H9 (cell line): ENCODE results near the gene TRAF3. TPM values are rescaled to one million over a fixed set of nuclear protein-coding genes. Genes with fewer than 3 reads are reported as not detected.

Experiments
- DNase-seq: peaks from one replicate; pipeline ENCODE4 v3.0.0-alpha.2; 2017
- H2AFZ ChIP-seq: one replicate; pipeline ENCODE4 v1.6.1; 2013; ENCODE audit warnings: mild to moderate bottlenecking, low read length, control low read depth, moderate library complexity
- H2AK5ac ChIP-seq: 2 replicates; pipeline ENCODE4 v1.6.1; 2013; ENCODE audit warnings: low read length, control low read depth, mixed read lengths; ENCODE audit not compliant: insufficient read length
- H2BK120ac ChIP-seq: one replicate; pipeline ENCODE4 v1.6.1; 2013; ENCODE audit warnings: low read depth, mild to moderate bottlenecking, low read length, control low read depth, inconsistent platforms; ENCODE audit not compliant: poor library complexity, severe bottlenecking
- H2BK12ac ChIP-seq: 2 replicates; pipeline ENCODE4 v1.6.1; 2013; ENCODE audit warnings: low read length, control low read depth, mixed read lengths, low read depth; ENCODE audit not compliant: insufficient read length
- H2BK15ac ChIP-seq: 2 replicates; pipeline ENCODE4 v1.6.1; 2013; ENCODE audit warnings: low read depth, low read length, control low read depth
- H2BK20ac ChIP-seq: one replicate; pipeline ENCODE4 v1.6.1; 2013; ENCODE audit warnings: low read depth, mild to moderate bottlenecking, low read length, control low read depth, inconsistent platforms; ENCODE audit not compliant: poor library complexity, severe bottlenecking
- H2BK5ac ChIP-seq: 2 replicates; pipeline ENCODE4 v1.6.1; 2013; ENCODE audit warnings: low read length, control low read depth, mixed read lengths; ENCODE audit not compliant: insufficient read length
- H3K14ac ChIP-seq: 2 replicates; pipeline ENCODE4 v1.6.1; 2013; ENCODE audit warnings: low read length, control low read depth; ENCODE audit not compliant: insufficient read depth
- H3K18ac ChIP-seq: 2 replicates; pipeline ENCODE4 v1.6.1; 2013; ENCODE audit warnings: low read depth, mild to moderate bottlenecking, mixed read lengths, low read length, control low read depth; ENCODE audit not compliant: insufficient read length
- H3K23ac ChIP-seq: 2 replicates; pipeline ENCODE4 v1.6.1; 2013; ENCODE audit warnings: low read length, control low read depth, mixed read lengths, low read depth; ENCODE audit not compliant: insufficient read length
- H3K23me2 ChIP-seq: 2 replicates; pipeline ENCODE4 v1.6.1; 2013; ENCODE audit warnings: low read depth, mild to moderate bottlenecking, mixed read lengths, low read length, control low read depth; ENCODE audit not compliant: insufficient read length, poor library complexity, severe bottlenecking
- H3K27ac ChIP-seq: 2 replicates; pipeline ENCODE4 v1.5.1; 2013; ENCODE audit warnings: low read length, control low read depth, mixed read lengths, low read depth; ENCODE audit not compliant: insufficient read length
- H3K27me3 ChIP-seq: 2 replicates; pipeline ENCODE4 v1.6.1; 2013; ENCODE audit warnings: low read length, control low read depth, inconsistent platforms; ENCODE audit not compliant: insufficient read depth
- H3K4ac ChIP-seq: 2 replicates; pipeline ENCODE4 v1.6.1; 2013; ENCODE audit warnings: low read depth, mild to moderate bottlenecking, control low read depth, inconsistent platforms, low read length, moderate library complexity
- H3K4me1 ChIP-seq: 2 replicates; pipeline ENCODE4 v1.6.1; 2013; ENCODE audit warnings: low read length, control low read depth, inconsistent platforms; ENCODE audit not compliant: insufficient read depth
- H3K4me2 ChIP-seq: 2 replicates; pipeline ENCODE4 v1.6.1; 2013; ENCODE audit warnings: low read length, control low read depth, mixed read lengths; ENCODE audit not compliant: insufficient read length, insufficient read depth
- H3K56ac ChIP-seq: 2 replicates; pipeline ENCODE4 v1.6.1; 2013; ENCODE audit warnings: low read depth, mild to moderate bottlenecking, mixed read lengths, low read length, control low read depth; ENCODE audit not compliant: insufficient read length
- H3K79me1 ChIP-seq: 2 replicates; pipeline ENCODE4 v1.6.1; 2013; ENCODE audit warnings: low read depth, mild to moderate bottlenecking, moderate library complexity, low read length, control low read depth, inconsistent platforms; ENCODE audit not compliant: insufficient read depth, poor library complexity, severe bottlenecking
- H3K79me2 ChIP-seq: 2 replicates; pipeline ENCODE4 v1.6.1; 2013; ENCODE audit warnings: low read length, control low read depth, inconsistent platforms; ENCODE audit not compliant: insufficient read depth
- H3K9ac ChIP-seq: 2 replicates; pipeline ENCODE4 v1.6.1; 2013; ENCODE audit warnings: low read length, control low read depth, mixed read lengths; ENCODE audit not compliant: insufficient read length; ENCODE audit errors: extremely low read depth
- H3K9me3 ChIP-seq: one replicate; pipeline ENCODE4 v1.6.1; 2013; ENCODE audit warnings: low read depth, low read length, inconsistent platforms; ENCODE audit not compliant: control insufficient read depth
- H3T11ph ChIP-seq: one replicate; pipeline ENCODE4 v1.6.1; 2013; ENCODE audit warnings: mild to moderate bottlenecking, low read length, control low read depth, inconsistent platforms
- H4K20me1 ChIP-seq: one replicate; pipeline ENCODE4 v1.6.1; 2013; ENCODE audit not compliant: control insufficient read depth, insufficient read length, insufficient read depth
- H4K5ac ChIP-seq: 2 replicates; pipeline ENCODE4 v1.6.1; 2013; ENCODE audit warnings: low read depth, mild to moderate bottlenecking, mixed read lengths, low read length, control low read depth; ENCODE audit not compliant: insufficient read length
- H4K8ac ChIP-seq: replicated peaks from 2 replicates; pipeline ENCODE4 v1.6.1; 2013; ENCODE audit warnings: low read length, control low read depth, mixed read lengths, low read depth; ENCODE audit not compliant: insufficient read length
- H4K91ac ChIP-seq: 2 replicates; pipeline ENCODE4 v1.6.1; 2013; ENCODE audit warnings: low read depth, mild to moderate bottlenecking, moderate library complexity, mixed read lengths, low read length, control low read depth; ENCODE audit not compliant: insufficient read length
- H3K27ac Mint-ChIP-seq, 3 experiments: 2 replicates in 2 of 3; 3 replicates in 1 of 3; pipeline ENCODE4 v1.8.0; 2020 to 2021; ENCODE audit warnings: mixed read lengths in 3 of 3, mild to moderate bottlenecking in 1 of 3, moderate library complexity in 1 of 3
- H3K27me3 Mint-ChIP-seq: 2 replicates; pipeline ENCODE4 v1.8.0; 2021; ENCODE audit warnings: low read depth, mild to moderate bottlenecking, moderate library complexity, mixed read lengths
- H3K36me3 Mint-ChIP-seq, 3 experiments: 2 replicates in 2 of 3; 3 replicates in 1 of 3; pipeline ENCODE4 v1.8.0; 2020 to 2021; ENCODE audit warnings: low read depth in 3 of 3, mixed read lengths in 3 of 3; ENCODE audit not compliant: insufficient read depth in 1 of 3
- H3K4me1 Mint-ChIP-seq, 2 experiments: 2 replicates each; pipeline ENCODE4 v1.8.0; 2020; ENCODE audit warnings: mixed read lengths in 2 of 2
- H3K4me3 Mint-ChIP-seq, 2 experiments: 2 replicates in 1 of 2; 3 replicates in 1 of 2; pipeline ENCODE4 v1.8.0; 2020 to 2021; ENCODE audit warnings: mild to moderate bottlenecking in 2 of 2, mixed read lengths in 2 of 2, moderate library complexity in 1 of 2
- H3K9me3 Mint-ChIP-seq, 2 experiments: 2 replicates in 1 of 2; 3 replicates in 1 of 2; pipeline ENCODE4 v1.8.0; 2020; ENCODE audit warnings: mild to moderate bottlenecking in 2 of 2, mixed read lengths in 2 of 2, moderate library complexity in 1 of 2
- CTCF ChIP-seq: fragments of 200-600 bp; sonication (generic); conservative IDR thresholded peaks from 3 replicates; pipeline ENCODE4 v1.8.0; 2021; ENCODE audit warnings: antibody characterized with exemption, mild to moderate bottlenecking
- WGBS: extraction: QIAGEN DNeasy Blood & Tissue Kit; methylation state at CpG from one replicate; pipeline ENCODE4 v1.1.7; 2013; ENCODE audit warnings: missing lambda C conversion rate, low lambda C conversion rate, mixed read lengths; ENCODE audit not compliant: insufficient read length; ENCODE audit errors: extremely low coverage; 5-methylcytosine and 5-hydroxymethylcytosine counted together
- total RNA-seq: library from RNA; stranded (reverse); gene quantifications from 2 replicates; pipeline ENCODE4 v1.2.1, GENCODE V29; 2021

TRAF3 gene
- total RNA-seq, 1 experiment from 2014 or later, result 9.6 TPM

DNA sequence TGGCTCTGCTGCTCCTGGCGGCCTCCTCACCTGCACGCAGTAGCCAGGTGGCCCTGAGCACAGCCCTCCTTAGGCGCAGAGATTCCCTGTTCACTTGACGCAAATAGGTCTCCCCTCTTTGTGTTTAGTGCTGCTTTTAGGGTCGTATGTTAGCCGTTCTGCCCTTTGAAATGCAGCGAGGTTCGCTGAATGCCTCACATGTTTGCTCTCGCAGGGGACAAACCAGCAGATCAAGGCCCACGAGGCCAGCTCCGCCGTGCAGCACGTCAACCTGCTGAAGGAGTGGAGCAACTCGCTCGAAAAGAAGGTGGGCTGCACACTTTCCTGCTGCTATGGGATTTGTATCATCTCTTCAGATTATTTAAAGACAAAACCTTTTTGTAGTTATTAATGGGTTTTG lies 113.9 kb downstream of the TRAF3 start:
- no peak overlapping the region for H2AK5ac ChIP-seq
- H2BK5ac ChIP-seq, result no peak overlapping the region
- no peak overlapping the region for H4K91ac ChIP-seq
- H3K79me1 ChIP-seq, result no peaks in the 10 kb centered on the region
- H4K20me1 ChIP-seq, result no peaks in the 10 kb centered on the region
- H3K79me2 ChIP-seq, result no peaks in the 10 kb centered on the region
- Mint-ChIP-seq H3K4me1 (peaks cover 4 to 6% of the 10 kb centered on the region in 2 experiments; a peak in 3 of 4 replicates), H3K36me3 (peaks cover 0 to 6% (median 4%) of the 10 kb centered on the region in 3 experiments; a peak in 4 of 7 replicates), H3K27ac (0 out of 7 replicates have a peak overlapping the region, but pooled peaks of 1 of the 3 experiments have one; percentile 18), H3K9me3 (no peaks in the 10 kb centered on the region), H3K4me3 (no peak overlapping the region), H3K27me3 (no peaks in the 10 kb centered on the region)
- H2BK20ac ChIP-seq, result no peak overlapping the region
- H2BK120ac ChIP-seq, result no peak overlapping the region
- no peak overlapping the region for H3K4me2 ChIP-seq
- H2AFZ ChIP-seq, result no peak overlapping the region
- TF ChIP-seq CTCF, result no peak
- H3K27me3 ChIP-seq, result no peaks in the 10 kb centered on the region
- no peak overlapping the region for H2BK15ac ChIP-seq
- H3T11ph ChIP-seq, result no peak overlapping the region
- no peak overlapping the region for H3K23ac ChIP-seq
- no CpG with 5 or more reads among the region's 15 CpGs for WGBS
- no peak overlapping the region for H3K14ac ChIP-seq
- H3K4me1 ChIP-seq, result no peaks in the 10 kb centered on the region
- no peak overlapping the region for H3K18ac ChIP-seq
- H3K23me2 ChIP-seq, result no peaks in the 10 kb centered on the region
- no peak overlapping the region for H4K5ac ChIP-seq
- DNase-seq, result no peak
- H3K56ac ChIP-seq, result no peak overlapping the region
- H3K4ac ChIP-seq, result no peak overlapping the region
- no peak overlapping the region for H3K27ac ChIP-seq
- no peaks in the 10 kb centered on the region for H3K9me3 ChIP-seq
- H4K8ac ChIP-seq, result no peak overlapping the region
- H2BK12ac ChIP-seq, result no peak overlapping the region
- no peak overlapping the region for H3K9ac ChIP-seq
